Peyer's patch (tissue), 4 donors: ENCODE results near the gene PRAC2. TPM values are rescaled to one million over a fixed set of nuclear protein-coding genes. Genes with fewer than 3 reads are reported as not detected.

Experiments
- DNase-seq, 3 donors: peaks; one replicate each; pipeline ENCODE4 v3.0.0-alpha.2; 2017 to 2019
- H3K27ac ChIP-seq, 4 donors: fragments of 200-600 bp; sonication (generic); one replicate each; pipeline ENCODE4 v1.5.1; 2016 to 2019
- H3K27me3 ChIP-seq, 2 donors: fragments of 200-600 bp; sonication (generic); one replicate each; pipeline ENCODE4 v1.5.1; 2019
- H3K36me3 ChIP-seq, 3 donors: fragments of 200-600 bp; sonication (generic); one replicate each; pipeline ENCODE4 v1.5.1; 2016 to 2019
- H3K4me1 ChIP-seq, 4 donors: fragments of 200-600 bp; sonication (generic); one replicate each; pipeline ENCODE4 v1.5.1; 2016 to 2019
- H3K4me3 ChIP-seq, 4 donors: fragments of 200-600 bp; sonication (generic); 1 replicate in 3 of 4; 2 replicates in 1 of 4; pipeline ENCODE4 v1.5.1; 2016 to 2019; ENCODE audit warnings: mild to moderate bottlenecking in 1 of 4
- H3K9me3 ChIP-seq, 4 donors: fragments of 200-600 bp; sonication (generic); one replicate each; pipeline ENCODE4 v1.5.1; 2016 to 2019; ENCODE audit warnings: mild to moderate bottlenecking in 1 of 4
- CTCF ChIP-seq, 6 experiments: fragments of 450-650 bp in 4 of 6; fragments of 200-600 bp in 2 of 6; sonication (generic) in 1 of 6; IDR thresholded peaks; one replicate each; pipeline ENCODE4 v1.5.1; 2017 to 2019; ENCODE audit warnings: antibody characterized with exemption in 6 of 6, mild to moderate bottlenecking in 3 of 6, moderate library complexity in 1 of 6
- POLR2A ChIP-seq, 2 donors: fragments of 450-650 bp; IDR thresholded peaks; one replicate each; pipeline ENCODE4 v1.5.1; 2017; ENCODE audit warnings: antibody characterized with exemption in 2 of 2, mild to moderate bottlenecking in 2 of 2, moderate library complexity in 2 of 2
- total RNA-seq, 4 donors: library from RNA; depleted of rRNA; stranded (reverse); fragments of >200 nt; gene quantifications; one replicate each; pipeline ENCODE4 v1.1.0, GENCODE V29; 2016

The PRAC2 gene
- total RNA-seq, 4 donors from 2014 or later, result not detected

GRCh38 chr17:48690655-48691054 lies 32.3 kb upstream of the PRAC2 start:
- TF ChIP-seq CTCF (IDR thresholded peaks at IDR 0.05) (no peak), POLR2A (IDR thresholded peaks at IDR 0.05) (no peak)
- DNase-seq, result no peak
- Histone ChIP-seq H3K9me3 (no peaks in the 10 kb centered on the region), H3K4me1 (no peaks in the 10 kb centered on the region), H3K27me3 (no peaks in the 10 kb centered on the region), H3K27ac (no peak overlapping the region), H3K4me3 (no peak overlapping the region), H3K36me3 (no peaks in the 10 kb centered on the region)

DNA sequence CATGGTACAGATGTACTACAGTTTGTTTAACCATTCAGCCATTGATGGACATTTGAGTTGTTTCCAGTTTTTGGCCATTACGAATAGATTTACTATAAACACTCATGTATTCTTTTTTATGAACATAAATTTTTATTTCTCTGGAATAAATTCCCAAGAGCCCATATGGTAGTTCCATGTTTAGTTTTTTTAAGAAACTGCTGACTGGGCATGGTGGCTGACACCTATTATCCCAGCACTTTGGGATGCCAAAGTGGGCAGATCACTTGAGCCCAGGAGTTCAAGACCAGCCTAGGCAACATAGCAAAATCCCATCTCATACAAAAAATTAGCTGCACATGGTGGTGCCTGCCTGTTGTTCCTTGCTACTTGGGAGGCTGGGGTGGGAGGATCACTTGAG lies 30.9 kb upstream of the PRAC2 start:
- H3K9me3 ChIP-seq, result no peaks in the 10 kb centered on the region
- DNase-seq, result no peak
- TF ChIP-seq CTCF (IDR thresholded peaks at IDR 0.05), result no peak
- no peak for TF ChIP-seq POLR2A (IDR thresholded peaks at IDR 0.05)
- H3K4me3 ChIP-seq, result no peak overlapping the region
- H3K36me3 ChIP-seq, result no peaks in the 10 kb centered on the region
- H3K4me1 ChIP-seq, result no peaks in the 10 kb centered on the region
- no peak overlapping the region for H3K27ac ChIP-seq
- H3K27me3 ChIP-seq, result no peaks in the 10 kb centered on the region

- DNase-seq, result no peak
- no peaks in the 10 kb centered on the region for H3K9me3 ChIP-seq
- no peak overlapping the region for H3K27ac ChIP-seq
- no peaks in the 10 kb centered on the region for H3K27me3 ChIP-seq
- H3K4me1 ChIP-seq, result no peaks in the 10 kb centered on the region
- H3K36me3 ChIP-seq, result no peaks in the 10 kb centered on the region
- TF ChIP-seq CTCF (IDR thresholded peaks at IDR 0.05) (no peak), POLR2A (IDR thresholded peaks at IDR 0.05) (no peak)
- no peak overlapping the region for H3K4me3 ChIP-seq
These were observed 29.8 kb upstream of the PRAC2 start for GRCh38 chr17:48693178-48693577.

- Histone ChIP-seq H3K4me3 (no peak overlapping the region), H3K9me3 (no peaks in the 10 kb centered on the region), H3K27me3 (peaks cover 0 to 4% of the 10 kb centered on the region in 2 donors), H3K4me1 (no peaks in the 10 kb centered on the region), H3K27ac (no peak overlapping the region), H3K36me3 (no peaks in the 10 kb centered on the region)
- DNase-seq, result no peak
- TF ChIP-seq CTCF (IDR thresholded peaks at IDR 0.05), result no peak
- TF ChIP-seq POLR2A (IDR thresholded peaks at IDR 0.05), result no peak
These were observed 21.0 kb upstream of the PRAC2 start for GRCh38 chr17:48701864-48702532.

- no peak for TF ChIP-seq CTCF (IDR thresholded peaks at IDR 0.05)
- TF ChIP-seq POLR2A (IDR thresholded peaks at IDR 0.05), result no peak
- H3K4me1 ChIP-seq, result no peaks in the 10 kb centered on the region
- no peak overlapping the region for H3K27ac ChIP-seq
- H3K4me3 ChIP-seq, result no peak overlapping the region
- DNase-seq, result no peak
- peaks cover 0 to 4% of the 10 kb centered on the region in 2 donors for H3K27me3 ChIP-seq
- H3K9me3 ChIP-seq, result no peaks in the 10 kb centered on the region
- H3K36me3 ChIP-seq, result no peaks in the 10 kb centered on the region
These were observed 18.4 kb upstream of the PRAC2 start for GRCh38 chr17:48704361-48705248.
